Smooth muscle cell (in vitro differentiated cells): ENCODE measurements around the gene ZFHX2. TPM values are rescaled to one million over a fixed set of nuclear protein-coding genes. Genes with fewer than 3 reads are reported as not detected.

ENCODE experiments used
- DNase-seq: peaks from one replicate; lab custom pipeline; 2025; ENCODE audit not compliant: unreplicated experiment; lab: John Stamatoyannopoulos, UW
- H2AFZ ChIP-seq: fragments of 200-600 bp; sonication (generic); 2 replicates; pipeline ENCODE4 v1.6.0; 2016; ENCODE audit warnings: antibody characterized with exemption, low read depth, mild to moderate bottlenecking
- H3F3A ChIP-seq: fragments of 200-600 bp; sonication (generic); 2 replicates; pipeline ENCODE4 v1.6.0; 2017; ENCODE audit warnings: antibody characterized with exemption, low read depth
- H3K27ac ChIP-seq: fragments of 200-600 bp; sonication (generic); 2 replicates; pipeline ENCODE4 v1.5.1; 2016; ENCODE audit warnings: low read depth, mild to moderate bottlenecking
- H3K27me3 ChIP-seq: fragments of 200-600 bp; sonication (generic); 2 replicates; pipeline ENCODE4 v1.6.1; 2016; ENCODE audit warnings: low read depth, mild to moderate bottlenecking
- H3K36me3 ChIP-seq: fragments of 200-600 bp; sonication (generic); 2 replicates; pipeline ENCODE4 v1.5.1; 2016; ENCODE audit warnings: low read depth
- H3K4me1 ChIP-seq: fragments of 200-600 bp; sonication (generic); 2 replicates; pipeline ENCODE4 v1.5.1; 2016; ENCODE audit warnings: low read depth
- H3K4me2 ChIP-seq: fragments of 200-600 bp; sonication (generic); 2 replicates; pipeline ENCODE4 v1.6.0; 2016; ENCODE audit warnings: mild to moderate bottlenecking
- H3K4me3 ChIP-seq: fragments of 200-600 bp; sonication (generic); 2 replicates; pipeline ENCODE4 v1.5.1; 2016; ENCODE audit warnings: mild to moderate bottlenecking
- H3K79me2 ChIP-seq: fragments of 200-600 bp; sonication (generic); 2 replicates; pipeline ENCODE4 v1.6.0; 2016; ENCODE audit warnings: low read depth, mild to moderate bottlenecking
- H3K9ac ChIP-seq: fragments of 200-600 bp; sonication (generic); 2 replicates; pipeline ENCODE4 v1.6.0; 2016; ENCODE audit warnings: low read depth
- H3K9me3 ChIP-seq: fragments of 200-600 bp; sonication (generic); replicated peaks from 2 replicates; pipeline ENCODE4 v1.5.1; 2016; ENCODE audit warnings: low read depth
- H4K20me1 ChIP-seq: fragments of 200-600 bp; sonication (generic); 2 replicates; pipeline ENCODE4 v1.6.0; 2016; ENCODE audit warnings: low read depth
- CTCF ChIP-seq: fragments of 200-600 bp; sonication (generic); IDR thresholded peaks from 2 replicates; pipeline ENCODE4 v1.5.1; 2017; ENCODE audit warnings: borderline replicate concordance, mild to moderate bottlenecking, antibody characterized with exemption; ENCODE audit not compliant: insufficient read depth, poor library complexity, severe bottlenecking
- WGBS: methylation state at CpG from one replicate; pipeline ENCODE4 v1.1.7; 2016; ENCODE audit warnings: low lambda C conversion rate; 5-methylcytosine and 5-hydroxymethylcytosine counted together
- polyA plus RNA-seq: library from polyadenylated mRNA; unstranded; fragments of >200 nt; fragmentation: Nextera tagmentation; extraction: Ambion mirVana; gene quantifications from 2 replicates; pipeline ENCODE4 v1.2.1, GENCODE V29; 2016
- total RNA-seq: library from RNA; depleted of rRNA; stranded (reverse); fragments of >200 nt; gene quantifications from 2 replicates; pipeline ENCODE4 v1.2.3, GENCODE V29; 2014

ZFHX2 gene
- total and polyA plus RNA-seq, 2 experiments from 2014 or later: 0.27 to 1.4 TPM

GRCh38 chr14:23561873-23562821, 10.6 kb upstream of the ZFHX2 start:
- peaks cover 5% of the 10 kb centered on the region for H3K79me2 ChIP-seq
- no peaks in the 10 kb centered on the region for H3K27me3 ChIP-seq
- H2AFZ ChIP-seq: no peak overlapping the region
- 95% methylated on average over 15 of the region's 15 CpGs for WGBS
- H4K20me1 ChIP-seq: no peaks in the 10 kb centered on the region
- peaks cover 9% of the 10 kb centered on the region for H3K4me1 ChIP-seq
- H3K4me3 ChIP-seq: no peak overlapping the region
- H3F3A ChIP-seq: peaks cover 6% of the 10 kb centered on the region
- TF ChIP-seq CTCF: no peak
- no peak overlapping the region for H3K4me2 ChIP-seq
- no peaks in the 10 kb centered on the region for H3K9me3 ChIP-seq
- no peaks in the 10 kb centered on the region for H3K36me3 ChIP-seq
- no peak for DNase-seq
- no peak overlapping the region for H3K9ac ChIP-seq
- no peak overlapping the region for H3K27ac ChIP-seq

- H3K36me3 ChIP-seq: no peaks in the 10 kb centered on the region
Measured at GRCh38 chr14:23561259-23561658, 9.7 kb upstream of the ZFHX2 start.

GRCh38 chr14:23559926-23560520, 8.5 kb upstream of the ZFHX2 start:
- no peaks in the 10 kb centered on the region for H3K27me3 ChIP-seq
- H3K27ac ChIP-seq: no peak overlapping the region
- peaks cover 7% of the 10 kb centered on the region for H3K79me2 ChIP-seq
- H3K4me2 ChIP-seq: no peak overlapping the region
- no peak overlapping the region for H3K4me3 ChIP-seq
- TF ChIP-seq CTCF: no peak
- no peaks in the 10 kb centered on the region for H4K20me1 ChIP-seq
- H3K4me1 ChIP-seq: peaks cover 10% of the 10 kb centered on the region
- H3K9ac ChIP-seq: no peak overlapping the region
- peaks cover 3% of the 10 kb centered on the region for H3F3A ChIP-seq
- H3K9me3 ChIP-seq: no peaks in the 10 kb centered on the region
- 97% methylated on average over 3 of the region's 3 CpGs for WGBS
- H3K36me3 ChIP-seq: no peaks in the 10 kb centered on the region
- H2AFZ ChIP-seq: no peak overlapping the region
- no peak for DNase-seq

More at GRCh38 chr14:23561259-23561658, 9.7 kb upstream of the ZFHX2 start:
- TF ChIP-seq CTCF: no peak
- no peak overlapping the region for H2AFZ ChIP-seq
- H3K4me1 ChIP-seq: peaks cover 8% of the 10 kb centered on the region
- no peak overlapping the region for H3K9ac ChIP-seq
- H4K20me1 ChIP-seq: no peaks in the 10 kb centered on the region
- H3K4me3 ChIP-seq: no peak overlapping the region
- no peak overlapping the region for H3K27ac ChIP-seq
- no peak for DNase-seq
- H3K4me2 ChIP-seq: no peak overlapping the region
- H3K79me2 ChIP-seq: peaks cover 7% of the 10 kb centered on the region
- WGBS: 92% methylated on average over 2 of the region's 2 CpGs
- peaks cover 3% of the 10 kb centered on the region for H3F3A ChIP-seq
- no peaks in the 10 kb centered on the region for H3K9me3 ChIP-seq
- H3K27me3 ChIP-seq: no peaks in the 10 kb centered on the region
